AG04450 (cell line): ENCODE data around the gene NR2E3. TPM values are rescaled to one million over a fixed set of nuclear protein-coding genes. Genes with fewer than 3 reads are reported as not detected.

ENCODE experiments used
- CTCF ChIA-PET: fragments of 300-600, 350-600 bp; formaldehyde crosslinking; extraction: SDS; loops from one replicate; lab custom pipeline; 2022; ENCODE audit warnings: antibody characterized with exemption, inconsistent platforms; lab: Charles Lee
- POLR2A ChIA-PET: fragments of 350-600 bp; formaldehyde crosslinking; extraction: SDS; loops from one replicate; lab custom pipeline; 2021; ENCODE audit warnings: antibody characterized with exemption, inconsistent platforms; lab: Yijun Ruan, JAX
- DNase-seq: peaks from one replicate; pipeline ENCODE4 v3.0.0-alpha.2; 2011; ENCODE audit warnings: low read depth, low spot score
- H3K27ac ChIP-seq: one replicate; pipeline ENCODE4 v1.5.1; 2012; ENCODE audit warnings: low read depth, low read length, control low read depth
- H3K27me3 ChIP-seq: one replicate; pipeline ENCODE4 v1.6.0; 2012; ENCODE audit warnings: low read length; ENCODE audit not compliant: control insufficient read depth, insufficient read depth
- H3K4me3 ChIP-seq: 2 replicates; pipeline ENCODE4 v1.5.1; 2011; ENCODE audit warnings: mild to moderate bottlenecking, low read depth, low read length, control low read depth
- H3K9me3 ChIP-seq: 2 replicates; pipeline ENCODE4 v1.5.1; 2012; ENCODE audit warnings: low read length; ENCODE audit not compliant: control insufficient read depth, insufficient read depth
- polyA plus RNA-seq: library from polyadenylated mRNA; depleted of rRNA; stranded (reverse); fragments of >200 nt; gene quantifications from 2 replicates; pipeline ENCODE4 v1.2.3, GENCODE V29; 2011
- TF ChIP-seq, protein P1 (sequence below): IDR thresholded peaks from 2 replicates; pipeline ENCODE4 v1.5.1; 2011; ENCODE audit warnings: low read depth, low read length, control low read depth, inconsistent platforms

The NR2E3 gene
- polyA plus RNA-seq, 1 experiment = 0.16 TPM

GRCh38 chr15:71792521-71792920, 17.8 kb upstream of the NR2E3 start:
- peak; percentile 39 for DNase-seq
- Histone ChIP-seq H3K27me3 (no peaks in the 10 kb centered on the region), H3K4me3 (no peak overlapping the region), H3K27ac (no peak overlapping the region), H3K9me3 (no peaks in the 10 kb centered on the region)
- TF ChIP-seq, protein P1, sequence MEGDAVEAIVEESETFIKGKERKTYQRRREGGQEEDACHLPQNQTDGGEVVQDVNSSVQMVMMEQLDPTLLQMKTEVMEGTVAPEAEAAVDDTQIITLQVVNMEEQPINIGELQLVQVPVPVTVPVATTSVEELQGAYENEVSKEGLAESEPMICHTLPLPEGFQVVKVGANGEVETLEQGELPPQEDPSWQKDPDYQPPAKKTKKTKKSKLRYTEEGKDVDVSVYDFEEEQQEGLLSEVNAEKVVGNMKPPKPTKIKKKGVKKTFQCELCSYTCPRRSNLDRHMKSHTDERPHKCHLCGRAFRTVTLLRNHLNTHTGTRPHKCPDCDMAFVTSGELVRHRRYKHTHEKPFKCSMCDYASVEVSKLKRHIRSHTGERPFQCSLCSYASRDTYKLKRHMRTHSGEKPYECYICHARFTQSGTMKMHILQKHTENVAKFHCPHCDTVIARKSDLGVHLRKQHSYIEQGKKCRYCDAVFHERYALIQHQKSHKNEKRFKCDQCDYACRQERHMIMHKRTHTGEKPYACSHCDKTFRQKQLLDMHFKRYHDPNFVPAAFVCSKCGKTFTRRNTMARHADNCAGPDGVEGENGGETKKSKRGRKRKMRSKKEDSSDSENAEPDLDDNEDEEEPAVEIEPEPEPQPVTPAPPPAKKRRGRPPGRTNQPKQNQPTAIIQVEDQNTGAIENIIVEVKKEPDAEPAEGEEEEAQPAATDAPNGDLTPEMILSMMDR = no peak
- ChIA-PET POLR2A (no interaction called here), CTCF (interaction anchor here (0.7 kb wide), 1 partner anchor 12 kb away, joined by 4 read pairs; no protein-coding TSS in a partner anchor)

DNA sequence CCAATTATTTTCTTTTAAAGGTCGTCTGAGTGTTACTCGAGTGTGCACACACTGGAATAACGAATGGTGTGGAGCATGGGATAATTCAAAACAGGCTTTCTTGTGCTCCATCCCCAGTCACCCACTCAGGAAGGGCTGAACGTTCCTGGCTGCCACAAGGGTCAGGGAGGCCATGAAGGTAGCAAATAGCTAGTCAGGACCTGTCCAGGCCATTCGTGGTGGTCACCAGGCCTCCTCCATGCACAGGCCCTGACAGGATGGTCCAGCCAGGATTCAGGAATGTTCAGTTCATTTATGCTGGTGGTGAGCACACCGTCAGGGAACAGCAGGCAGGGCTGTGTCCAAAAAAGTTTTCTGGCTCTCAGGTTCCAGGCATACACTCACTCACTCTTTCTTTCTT, 11.7 kb upstream of the NR2E3 start:
- ChIA-PET POLR2A (no interaction called here), CTCF (interaction anchor here (0.8 to 1.6 kb wide), 3 partner anchors 9 to 46 kb away, joined by 3 to 8 read pairs (median 6); no protein-coding TSS in a partner anchor)
- TF ChIP-seq, protein P1 = no peak
- H3K27ac ChIP-seq = no peak overlapping the region
- DNase-seq = no peak
- H3K4me3 ChIP-seq = no peak overlapping the region
- H3K27me3 ChIP-seq = no peaks in the 10 kb centered on the region
- no peaks in the 10 kb centered on the region; the same call in 1 of the 2 replicates for H3K9me3 ChIP-seq

GRCh38 chr15:71800190-71800589, 10.2 kb upstream of the NR2E3 start:
- DNase-seq = no peak
- POLR2A ChIA-PET = interaction anchor here (0.7 kb wide), 1 partner anchor 91 kb away, joined by 11 read pairs; no protein-coding TSS in a partner anchor
- Histone ChIP-seq H3K4me3 (no peak overlapping the region), H3K27ac (no peak overlapping the region), H3K27me3 (no peaks in the 10 kb centered on the region), H3K9me3 (no peaks in the 10 kb centered on the region; the same call in 1 of the 2 replicates)
- TF ChIP-seq, protein P1 = no peak
- CTCF ChIA-PET = interaction anchor here (0.6 to 4.8 kb wide), 13 partner anchors 22 to 692 kb away, joined by 3 to 75 read pairs (median 9); no protein-coding TSS in a partner anchor

- H3K4me3 ChIP-seq = no peak overlapping the region; the same call in 1 of the 2 replicates
- H3K9me3 ChIP-seq = no peaks in the 10 kb centered on the region; the same call in 1 of the 2 replicates
- peak; percentile 67 for DNase-seq
- TF ChIP-seq, protein P1 = peak; percentile 88
- no peaks in the 10 kb centered on the region for H3K27me3 ChIP-seq
- CTCF ChIA-PET = interaction anchor here (0.6 to 4.8 kb wide), 39 partner anchors 11 to 1044 kb away, joined by 3 to 75 read pairs (median 4); partner anchors contain the start of gene LRRC49
- POLR2A ChIA-PET = interaction anchor here (0.9 kb wide), 1 partner anchor 57 kb away, joined by 3 read pairs; no protein-coding TSS in a partner anchor
- H3K27ac ChIP-seq = peak overlapping the region; percentile 59
Measured at GRCh38 chr15:71800835-71801745, 9.3 kb upstream of the NR2E3 start.
